IMR-90 (cell line): Measurements from ENCODE around the gene TAT. TPM values are rescaled to one million over a fixed set of nuclear protein-coding genes. Genes with fewer than 3 reads are reported as not detected.
"Not testable (repeated sequence)": the region's sequence is repeated elsewhere in the genome, so short reads cannot be mapped to it uniquely, and the experiment has no call there.

Experiments
- ATAC-seq: fragments of 200-7000 bp; cut with Tn5 transposase; 2 replicates; pipeline ENCODE4 v1.9.1; 2020; ENCODE audit warnings: low read depth, mild to moderate bottlenecking, moderate library complexity
- BruUV-seq: library from RNA; stranded (reverse); fragments of 400-500 nt; replicated peaks from 2 replicates; lab custom pipeline; 2021; lab: Mats Ljungman, UMichigan
- CTCF ChIA-PET: fragments of 300-600 bp; formaldehyde crosslinking; extraction: SDS; loops from one replicate; lab custom pipeline; 2021; ENCODE audit warnings: antibody characterized with exemption; lab: Yijun Ruan, JAX
- POLR2A ChIA-PET: fragments of 300-600 bp; sonication (Branson Sonifier 250); formaldehyde crosslinking; loops from one replicate; lab custom pipeline; 2022; ENCODE audit warnings: antibody characterized with exemption; ENCODE audit not compliant: unreplicated experiment; lab: Charles Lee
- DNase-seq: peaks from one replicate; pipeline ENCODE4 v3.0.0; 2013
- H2AFZ ChIP-seq: replicated peaks from 2 replicates; pipeline ENCODE3; 2013; ENCODE audit warnings: low read length, mild to moderate bottlenecking; ENCODE audit not compliant: poor library complexity
- H2AK5ac ChIP-seq: 2 replicates; pipeline ENCODE4 v1.6.1; 2013; ENCODE audit warnings: low read depth, low read length, inconsistent platforms
- H2AK9ac ChIP-seq: replicated peaks from 2 replicates; pipeline ENCODE3; 2013; ENCODE audit warnings: mild to moderate bottlenecking, low read depth, low read length, moderate library complexity; ENCODE audit not compliant: poor library complexity
- H2BK120ac ChIP-seq: 2 replicates; pipeline ENCODE4 v1.6.1; 2013; ENCODE audit warnings: low read depth, low read length, inconsistent platforms
- H2BK15ac ChIP-seq: 3 replicates; pipeline ENCODE4 v1.6.1; 2013; ENCODE audit warnings: low read depth, low read length, inconsistent platforms
- H2BK20ac ChIP-seq: 2 replicates; pipeline ENCODE4 v1.6.1; 2013; ENCODE audit warnings: low read depth, mild to moderate bottlenecking, inconsistent platforms, low read length, moderate library complexity
- H2BK5ac ChIP-seq: 2 replicates; pipeline ENCODE4 v1.6.1; 2013; ENCODE audit warnings: mild to moderate bottlenecking, low read depth, low read length, inconsistent platforms; ENCODE audit not compliant: poor library complexity, severe bottlenecking
- H3K14ac ChIP-seq: replicated peaks from 2 replicates; pipeline ENCODE4 v1.6.1; 2013; ENCODE audit warnings: low read depth, low read length, inconsistent platforms
- H3K18ac ChIP-seq: 2 replicates; pipeline ENCODE4 v1.6.1; 2013; ENCODE audit warnings: low read depth, low read length, control low read depth
- H3K23ac ChIP-seq: 2 replicates; pipeline ENCODE4 v1.6.1; 2013; ENCODE audit warnings: low read depth, low read length, inconsistent platforms
- H3K27ac ChIP-seq: 2 replicates; pipeline ENCODE4 v1.5.1; 2013; ENCODE audit warnings: mild to moderate bottlenecking, control low read depth, low read length; ENCODE audit not compliant: insufficient read depth
- H3K27me3 ChIP-seq: 2 replicates; pipeline ENCODE4 v1.6.1; 2013; ENCODE audit warnings: low read length; ENCODE audit not compliant: control insufficient read depth, insufficient read depth
- H3K36me3 ChIP-seq: 2 replicates; pipeline ENCODE4 v1.6.1; 2013; ENCODE audit warnings: low read length, mixed read lengths; ENCODE audit not compliant: control insufficient read depth, insufficient read depth
- H3K4ac ChIP-seq: 2 replicates; pipeline ENCODE4 v1.6.1; 2013; ENCODE audit warnings: low read depth, low read length, inconsistent platforms
- H3K4me1 ChIP-seq: 2 replicates; pipeline ENCODE4 v1.6.1; 2013; ENCODE audit warnings: low read length, mixed read lengths; ENCODE audit not compliant: control insufficient read depth, insufficient read depth
- H3K4me2 ChIP-seq: 2 replicates; pipeline ENCODE4 v1.6.1; 2013; ENCODE audit warnings: low read depth, mild to moderate bottlenecking, control low read depth, low read length, moderate library complexity
- H3K4me3 ChIP-seq: 2 replicates; pipeline ENCODE4 v1.5.1; 2013; ENCODE audit warnings: low read depth, mild to moderate bottlenecking, control low read depth, low read length, moderate library complexity; ENCODE audit not compliant: insufficient read depth
- H3K56ac ChIP-seq: 2 replicates; pipeline ENCODE4 v1.6.1; 2013; ENCODE audit warnings: low read length, inconsistent platforms; ENCODE audit not compliant: insufficient read depth; ENCODE audit errors: extremely low read depth
- H3K79me1 ChIP-seq, 2 experiments: 2 replicates each; pipeline ENCODE4 v1.6.1; 2013; ENCODE audit warnings: low read length in 2 of 2, inconsistent platforms in 1 of 2, low read depth in 1 of 2
- H3K9ac ChIP-seq: 2 replicates; pipeline ENCODE4 v1.6.1; 2013; ENCODE audit warnings: low read depth, low read length, control low read depth
- H3K9me1 ChIP-seq: 2 replicates; pipeline ENCODE4 v1.6.1; 2013; ENCODE audit warnings: low read length, inconsistent platforms; ENCODE audit not compliant: insufficient read depth
- H3K9me3 ChIP-seq: 2 replicates; pipeline ENCODE4 v1.6.1; 2013; ENCODE audit warnings: low read length; ENCODE audit not compliant: control insufficient read depth, insufficient read depth
- H4K20me1 ChIP-seq: 2 replicates; pipeline ENCODE4 v1.6.1; 2013; ENCODE audit warnings: low read length, inconsistent platforms; ENCODE audit not compliant: insufficient read depth
- H4K5ac ChIP-seq: 2 replicates; pipeline ENCODE4 v1.6.1; 2013; ENCODE audit warnings: mild to moderate bottlenecking, low read depth, low read length, control low read depth
- H4K8ac ChIP-seq, 2 experiments: 2 replicates each; pipeline ENCODE4 v1.6.1; 2013; ENCODE audit warnings: low read depth in 2 of 2, low read length in 2 of 2, control low read depth in 1 of 2, inconsistent platforms in 1 of 2
- H4K91ac ChIP-seq: 2 replicates; pipeline ENCODE4 v1.6.1; 2013; ENCODE audit warnings: low read depth, low read length, inconsistent platforms; ENCODE audit not compliant: insufficient read depth
- WGBS, 2 experiments: methylation state at CpG; one replicate each; pipeline versions ENCODE4 v1.1.5 to v1.1.7; 2013; ENCODE audit warnings: missing lambda C conversion rate in 2 of 2; ENCODE audit not compliant: insufficient read length in 1 of 2; ENCODE audit errors: extremely low coverage in 2 of 2; 5-methylcytosine and 5-hydroxymethylcytosine counted together
- dilution Hi-C: fragments of 300-500 bp; cut with HindIII; formaldehyde crosslinking; loops from one replicate; pipeline ENCODE4 v1.14.3; 2018; ENCODE audit warnings: low sequenced_read_pairs; ENCODE audit not compliant: unreplicated experiment
- in situ Hi-C: fragments of 300-500 bp; cut with MboI; formaldehyde crosslinking; loops from 3 replicates; pipeline ENCODE4 v1.14.3; 2019; ENCODE audit warnings: low sequenced_read_pairs, inconsistent platforms, mixed read lengths
- intact Hi-C: fragments of 100-400 bp; cut with micrococcal nuclease; formaldehyde crosslinking; loops from 2 replicates; pipeline ENCODE4 v1.10.0; 2022
- polyA plus RNA-seq, 3 experiments: library from polyadenylated mRNA; depleted of rRNA; stranded (reverse); fragments of >200 nt; gene quantifications; 2 replicates each; pipeline ENCODE4 v1.2.3, GENCODE V29; 2012; ENCODE audit warnings: low replicate concordance in 1 of 3
- total RNA-seq: library from RNA; depleted of rRNA; stranded (reverse); fragments of >200 nt; gene quantifications from 2 replicates; pipeline ENCODE4 v1.2.3, GENCODE V29; 2012

The TAT gene
- total and polyA plus RNA-seq, 2 of the 4 experiments (the other 2 are of a cell fraction), result not detected

- H4K20me1 ChIP-seq, H3K9me1 ChIP-seq, H2AFZ ChIP-seq, DNase-seq, ATAC-seq, H4K5ac ChIP-seq, H2AK5ac ChIP-seq, POLR2A ChIA-PET, H3K4me2 ChIP-seq, CTCF ChIA-PET, H3K56ac ChIP-seq, intact Hi-C loops, in situ Hi-C loops, H3K9me3 ChIP-seq, dilution Hi-C loops, H3K4me3 ChIP-seq, BruUV-seq, H3K18ac ChIP-seq, H3K9ac ChIP-seq, H2AK9ac ChIP-seq, H3K23ac ChIP-seq, H2BK120ac ChIP-seq, H2BK5ac ChIP-seq, H2BK20ac ChIP-seq, H3K27me3 ChIP-seq, H4K8ac ChIP-seq, H3K79me1 ChIP-seq, H3K27ac ChIP-seq, H3K36me3 ChIP-seq, H2BK15ac ChIP-seq, H3K4me1 ChIP-seq, H3K4ac ChIP-seq, H4K91ac ChIP-seq, H3K14ac ChIP-seq: not testable (repeated sequence)
- WGBS, 2 experiments, result 67% methylated on average over 1 of the region's 8 CpGs; no CpG with 5 or more reads in 1 of the 2 experiments
Observed at GRCh38 chr16:71561886-71562285, 15.0 kb downstream of the TAT start.
